SU-DHL-6 (cell line): ENCODE measurements around the gene LHFPL3.

ENCODE experiments used
- H2AFZ ChIP-seq: fragments of 200-600 bp; sonication (generic); 2 replicates; pipeline ENCODE4 v1.6.1; 2014; ENCODE audit warnings: low read depth, mild to moderate bottlenecking, moderate library complexity, mixed read lengths, antibody characterized with exemption, low read length; ENCODE audit not compliant: severe bottlenecking
- H3F3A ChIP-seq: fragments of 200-600 bp; shearing (Covaris generic); 2 replicates; pipeline ENCODE4 v1.6.0; 2016; ENCODE audit warnings: antibody characterized with exemption, mild to moderate bottlenecking; ENCODE audit not compliant: insufficient read depth
- H3K27ac ChIP-seq: fragments of 200-600 bp; sonication (generic); 2 replicates; pipeline ENCODE4 v1.5.1; 2016; ENCODE audit warnings: low read depth, mild to moderate bottlenecking, low read length, moderate library complexity, mixed read lengths
- H3K27me3 ChIP-seq: fragments of 200-600 bp; sonication (generic), shearing (Covaris generic); 2 replicates; pipeline ENCODE4 v1.6.0; 2014; ENCODE audit warnings: mild to moderate bottlenecking, low read length
- H3K36me3 ChIP-seq: fragments of 200-600 bp; sonication (generic); 2 replicates; pipeline ENCODE4 v1.6.1; 2014; ENCODE audit warnings: mild to moderate bottlenecking, low read length, mixed read lengths
- H3K4me2 ChIP-seq: fragments of 300-600, 200-600 bp; shearing (Covaris generic), sonication (generic); 2 replicates; pipeline ENCODE4 v1.6.0; 2014; ENCODE audit warnings: low read length, low read depth, mild to moderate bottlenecking; ENCODE audit not compliant: poor library complexity, severe bottlenecking
- H3K4me3 ChIP-seq: fragments of 200-600 bp; sonication (generic); 2 replicates; pipeline ENCODE4 v1.5.1; 2014; ENCODE audit warnings: antibody characterized with exemption, low read length, mild to moderate bottlenecking, mixed read lengths; ENCODE audit not compliant: insufficient read depth, poor library complexity, severe bottlenecking
- H3K79me2 ChIP-seq: fragments of 200-600 bp; sonication (generic); 2 replicates; pipeline ENCODE4 v1.6.1; 2014; ENCODE audit warnings: mild to moderate bottlenecking, low read length, moderate library complexity; ENCODE audit not compliant: insufficient read depth
- H3K9ac ChIP-seq: fragments of 200-600 bp; sonication (generic); 2 replicates; pipeline ENCODE4 v1.7.0; 2014; ENCODE audit warnings: mild to moderate bottlenecking, low read length
- H3K9me2 ChIP-seq: fragments of 200-600 bp; sonication (generic); replicated peaks from 2 replicates; pipeline ENCODE4 v1.6.1; 2014; ENCODE audit warnings: low read length; ENCODE audit not compliant: insufficient read depth
- H3K9me3 ChIP-seq: fragments of 200-600 bp; sonication (generic); 2 replicates; pipeline ENCODE4 v1.6.1; 2014; ENCODE audit warnings: low read length, mixed read lengths; ENCODE audit not compliant: insufficient read depth
- H4K20me1 ChIP-seq: fragments of 200-600 bp; sonication (generic); 2 replicates; pipeline ENCODE4 v1.6.1; 2014; ENCODE audit warnings: low read depth, mild to moderate bottlenecking, antibody characterized with exemption, low read length, moderate library complexity, mixed read lengths
- CTCF ChIP-seq: fragments of 200-600 bp; sonication (generic); IDR thresholded peaks from one replicate; pipeline ENCODE4 v1.5.1; 2017; ENCODE audit warnings: antibody characterized with exemption, mild to moderate bottlenecking, low read length, moderate library complexity; ENCODE audit not compliant: insufficient read depth, poor library complexity, severe bottlenecking
- EZH2phosphoT487 ChIP-seq: fragments of 200-600 bp; sonication (generic), shearing (Covaris generic); conservative IDR thresholded peaks from 2 replicates; pipeline ENCODE4 v1.6.1; 2018; ENCODE audit warnings: mild to moderate bottlenecking, antibody characterized with exemption, low read length, moderate library complexity, mixed read lengths

The LHFPL3 gene

GRCh38 chr7:104950754-104951153, 622.4 kb downstream of the LHFPL3 start:
- H3K9me3 ChIP-seq = no peaks in the 10 kb centered on the region
- H2AFZ ChIP-seq = no peak overlapping the region
- H3K27me3 ChIP-seq = no peaks in the 10 kb centered on the region
- no peak overlapping the region for H3K9ac ChIP-seq
- no peaks in the 10 kb centered on the region for H3K36me3 ChIP-seq
- no peaks in the 10 kb centered on the region for H3K9me2 ChIP-seq
- no peak overlapping the region for H3K4me2 ChIP-seq
- no peak overlapping the region for H3K4me3 ChIP-seq
- no peak overlapping the region for H3K27ac ChIP-seq
- no peaks in the 10 kb centered on the region for H3K79me2 ChIP-seq
- H4K20me1 ChIP-seq = no peaks in the 10 kb centered on the region
- no peak for TF ChIP-seq EZH2phosphoT487
- TF ChIP-seq CTCF = no peak
- no peaks in the 10 kb centered on the region for H3F3A ChIP-seq

DNA sequence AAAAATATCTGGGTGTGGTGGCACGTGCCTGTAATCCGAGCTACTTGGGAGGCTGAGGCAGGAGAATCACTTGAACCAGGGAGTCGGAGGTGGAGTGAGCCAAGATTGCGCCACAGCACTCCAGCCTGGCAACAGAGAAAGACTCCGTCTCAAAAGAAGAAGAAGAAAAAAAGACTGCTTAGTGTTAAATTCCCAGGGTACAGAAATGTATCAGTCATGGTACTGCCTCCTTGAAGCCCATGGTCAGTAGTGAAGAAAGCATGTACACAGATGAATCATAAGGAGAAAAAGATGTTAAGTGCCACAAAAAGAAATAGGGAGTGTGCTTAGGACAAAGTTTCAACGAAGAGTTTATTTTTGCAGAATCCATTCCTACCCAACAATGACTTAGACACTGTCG, 623.1 kb downstream of the LHFPL3 start:
- TF ChIP-seq EZH2phosphoT487 = no peak
- Histone ChIP-seq H3K27me3 (no peaks in the 10 kb centered on the region), H3K36me3 (no peaks in the 10 kb centered on the region), H3K79me2 (no peaks in the 10 kb centered on the region), H2AFZ (no peak overlapping the region), H3K27ac (no peak overlapping the region), H3K4me2 (no peak overlapping the region), H3F3A (no peaks in the 10 kb centered on the region), H4K20me1 (no peaks in the 10 kb centered on the region), H3K4me3 (no peak overlapping the region), H3K9me3 (no peaks in the 10 kb centered on the region), H3K9ac (no peak overlapping the region), H3K9me2 (no peaks in the 10 kb centered on the region)

GRCh38 chr7:104955276-104955675, 626.9 kb downstream of the LHFPL3 start:
- Histone ChIP-seq H3K27ac (no peak overlapping the region), H3K4me3 (no peak overlapping the region), H3K36me3 (no peaks in the 10 kb centered on the region), H3K9me2 (no peaks in the 10 kb centered on the region), H3F3A (no peaks in the 10 kb centered on the region), H2AFZ (no peak overlapping the region), H3K79me2 (no peaks in the 10 kb centered on the region), H3K9ac (no peak overlapping the region), H3K9me3 (no peaks in the 10 kb centered on the region), H3K27me3 (no peaks in the 10 kb centered on the region), H4K20me1 (no peaks in the 10 kb centered on the region), H3K4me2 (no peak overlapping the region)
- no peak for TF ChIP-seq CTCF
- TF ChIP-seq EZH2phosphoT487 = no peak
